Measurements from ENCODE around the gene WWOX. TPM values are rescaled to one million over a fixed set of nuclear protein-coding genes. Genes with fewer than 3 reads are reported as not detected.

The WWOX gene
- total RNA-seq, 1 donor from 2014 or later: 34.9 TPM

DNA sequence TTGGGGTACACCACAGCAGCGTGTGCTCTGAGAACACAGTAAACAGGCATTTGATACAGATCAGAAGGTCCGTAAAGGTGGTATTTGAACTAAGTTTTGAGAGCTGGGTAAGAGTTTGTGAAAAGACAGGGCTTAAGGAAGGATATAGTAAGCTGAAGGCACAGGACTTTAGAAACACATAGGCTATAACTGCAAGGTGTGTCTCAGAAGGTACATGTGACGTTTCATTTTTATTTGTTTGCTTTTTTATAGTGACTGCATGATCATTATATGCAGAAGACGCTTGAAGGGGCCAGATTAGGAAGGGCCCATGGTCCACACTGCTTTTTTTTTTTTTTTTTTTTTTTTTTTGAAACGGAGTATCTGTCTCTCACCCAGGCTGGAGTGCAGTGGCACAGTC lies 644.6 kb downstream of the WWOX start:
- Histone ChIP-seq H3K27me3 (ENCODE audit: control insufficient read depth, insufficient read depth, low read length) (no peaks in the 10 kb centered on the region), H3K4me3 (ENCODE audit: low read depth, low read length) (no peak overlapping the region), H3K36me3 (ENCODE audit: control insufficient read depth, insufficient read depth, low read length) (no peaks in the 10 kb centered on the region)
- no peak for DNase-seq (ENCODE audit: low read depth)
- TF ChIP-seq CTCF (IDR thresholded peaks at IDR 0.05; ENCODE audit: insufficient read depth, low read length, poor library complexity, severe bottlenecking): no peak

GRCh38 chr16:78744796-78745107 lies 645.3 kb downstream of the WWOX start:
- H3K4me3 ChIP-seq (ENCODE audit: low read depth, low read length): no peak overlapping the region
- H3K36me3 ChIP-seq (ENCODE audit: control insufficient read depth, insufficient read depth, low read length): no peaks in the 10 kb centered on the region
- TF ChIP-seq CTCF (IDR thresholded peaks at IDR 0.05; ENCODE audit: insufficient read depth, low read length, poor library complexity, severe bottlenecking): no peak
- no peaks in the 10 kb centered on the region for H3K27me3 ChIP-seq (ENCODE audit: control insufficient read depth, insufficient read depth, low read length)
- DNase-seq (ENCODE audit: low read depth): no peak

DNA sequence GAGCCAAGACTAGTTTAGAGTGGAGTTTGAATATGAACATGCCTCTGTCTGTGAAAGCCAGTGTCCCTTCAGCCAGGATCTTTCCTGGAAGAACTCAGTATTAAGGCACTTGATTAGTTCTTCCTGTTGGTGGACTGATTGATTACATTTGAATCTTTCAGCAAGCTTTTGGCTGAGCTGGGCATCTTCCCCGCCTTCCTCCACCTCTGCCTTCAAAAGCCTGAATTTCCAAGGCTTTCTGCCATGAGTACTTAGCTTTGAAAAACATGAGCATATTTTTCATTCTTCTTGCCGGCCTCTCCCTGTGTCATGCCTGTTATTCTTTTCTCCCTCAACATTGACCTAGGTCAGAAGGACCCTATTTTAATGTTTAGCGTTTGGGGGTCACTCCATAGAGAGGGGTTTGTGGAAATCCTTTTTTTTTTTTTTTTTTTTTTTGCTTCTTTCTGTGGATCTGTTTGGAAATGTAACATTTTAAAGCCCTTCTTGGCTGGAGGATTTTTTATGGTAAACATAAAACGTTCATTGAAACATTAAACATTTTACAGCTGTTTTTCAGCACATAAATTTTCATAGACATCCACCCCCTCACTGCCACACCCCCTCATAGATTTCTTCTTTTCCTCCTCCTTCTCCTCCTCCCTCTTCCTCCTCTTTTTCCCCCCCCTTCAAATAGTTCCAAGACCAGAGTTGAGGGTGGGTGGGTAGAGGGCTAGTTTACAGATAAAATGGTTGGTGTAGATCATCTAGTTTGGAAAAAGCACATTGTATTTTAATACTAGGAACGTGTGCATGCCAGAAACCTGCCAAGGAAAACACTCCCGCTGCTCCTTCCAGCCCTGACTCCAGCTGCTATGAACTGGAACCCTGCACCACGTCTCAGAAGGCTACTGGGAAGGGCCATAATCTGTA lies 645.9 kb downstream of the WWOX start:
- H3K27me3 ChIP-seq (ENCODE audit: control insufficient read depth, insufficient read depth, low read length): no peaks in the 10 kb centered on the region
- H3K36me3 ChIP-seq (ENCODE audit: control insufficient read depth, insufficient read depth, low read length): no peaks in the 10 kb centered on the region
- DNase-seq (ENCODE audit: low read depth): no peak
- TF ChIP-seq CTCF (IDR thresholded peaks at IDR 0.05; ENCODE audit: insufficient read depth, low read length, poor library complexity, severe bottlenecking): no peak
- H3K4me3 ChIP-seq (ENCODE audit: low read depth, low read length): no peak overlapping the region

DNA sequence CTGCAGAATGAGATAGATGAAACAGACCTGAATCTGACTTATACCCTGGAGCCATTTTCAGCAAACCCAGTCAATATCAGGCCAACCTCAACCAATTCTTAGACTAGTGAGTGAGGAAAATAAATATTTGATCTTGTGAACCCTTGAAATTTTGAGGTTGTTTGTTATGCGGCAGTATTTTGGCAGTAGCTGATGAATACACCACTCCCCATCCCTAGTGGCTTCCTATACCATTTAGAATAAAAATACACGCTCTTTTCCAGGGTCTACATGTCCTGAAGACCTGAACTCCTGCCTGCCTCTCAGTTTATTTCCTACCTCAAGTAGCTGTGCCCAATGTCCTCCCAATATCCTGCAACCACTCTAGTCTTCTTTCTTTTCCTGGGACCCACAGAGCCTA lies 647.3 kb downstream of the WWOX start:
- no peak for DNase-seq (ENCODE audit: low read depth)
- TF ChIP-seq CTCF (IDR thresholded peaks at IDR 0.05; ENCODE audit: insufficient read depth, low read length, poor library complexity, severe bottlenecking): no peak
- Histone ChIP-seq H3K4me3 (ENCODE audit: low read depth, low read length) (no peak overlapping the region), H3K36me3 (ENCODE audit: control insufficient read depth, insufficient read depth, low read length) (no peaks in the 10 kb centered on the region), H3K27me3 (ENCODE audit: control insufficient read depth, insufficient read depth, low read length) (no peaks in the 10 kb centered on the region)

- DNase-seq (ENCODE audit: low read depth): no peak
- Histone ChIP-seq H3K27me3 (ENCODE audit: control insufficient read depth, insufficient read depth, low read length) (no peaks in the 10 kb centered on the region), H3K4me3 (ENCODE audit: low read depth, low read length) (no peak overlapping the region), H3K36me3 (ENCODE audit: control insufficient read depth, insufficient read depth, low read length) (no peaks in the 10 kb centered on the region)
- TF ChIP-seq CTCF (IDR thresholded peaks at IDR 0.05; ENCODE audit: insufficient read depth, low read length, poor library complexity, severe bottlenecking): no peak
These were observed 648.9 kb downstream of the WWOX start for GRCh38 chr16:78748220-78748929.

Data from kidney epithelial cell (primary cell).